Measurements from ENCODE around the gene MCRS1. TPM values are rescaled to one million over a fixed set of nuclear protein-coding genes. Genes with fewer than 3 reads are reported as not detected.
"Not testable (repeated sequence)": the region's sequence is repeated elsewhere in the genome, so short reads cannot be mapped to it uniquely, and the experiment has no call there.

MCRS1 gene
- total and polyA plus RNA-seq, 5 donors: 72.3 to 115 (median 83.9) TPM

GRCh38 chr12:49529414-49529813 lies 38.5 kb downstream of the MCRS1 start:
- intact Hi-C loops (cut with DNase I): no loop called here
- 93% methylated on average over 1 of the region's 1 CpG for WGBS
- Histone ChIP-seq H3K4me1 (ENCODE audit: control insufficient read depth, insufficient read depth, low read length) (no peaks in the 10 kb centered on the region), H3K27me3 (ENCODE audit: control insufficient read depth, insufficient read depth) (no peaks in the 10 kb centered on the region), H3K27ac (ENCODE audit: low read length) (no peak overlapping the region), H3K4me3 (ENCODE audit: low read length) (no peak overlapping the region), H3K9me3 (ENCODE audit: control insufficient read depth, low read length) (no peaks in the 10 kb centered on the region)
- ATAC-seq (no peak), DNase-seq (no peak)

DNA sequence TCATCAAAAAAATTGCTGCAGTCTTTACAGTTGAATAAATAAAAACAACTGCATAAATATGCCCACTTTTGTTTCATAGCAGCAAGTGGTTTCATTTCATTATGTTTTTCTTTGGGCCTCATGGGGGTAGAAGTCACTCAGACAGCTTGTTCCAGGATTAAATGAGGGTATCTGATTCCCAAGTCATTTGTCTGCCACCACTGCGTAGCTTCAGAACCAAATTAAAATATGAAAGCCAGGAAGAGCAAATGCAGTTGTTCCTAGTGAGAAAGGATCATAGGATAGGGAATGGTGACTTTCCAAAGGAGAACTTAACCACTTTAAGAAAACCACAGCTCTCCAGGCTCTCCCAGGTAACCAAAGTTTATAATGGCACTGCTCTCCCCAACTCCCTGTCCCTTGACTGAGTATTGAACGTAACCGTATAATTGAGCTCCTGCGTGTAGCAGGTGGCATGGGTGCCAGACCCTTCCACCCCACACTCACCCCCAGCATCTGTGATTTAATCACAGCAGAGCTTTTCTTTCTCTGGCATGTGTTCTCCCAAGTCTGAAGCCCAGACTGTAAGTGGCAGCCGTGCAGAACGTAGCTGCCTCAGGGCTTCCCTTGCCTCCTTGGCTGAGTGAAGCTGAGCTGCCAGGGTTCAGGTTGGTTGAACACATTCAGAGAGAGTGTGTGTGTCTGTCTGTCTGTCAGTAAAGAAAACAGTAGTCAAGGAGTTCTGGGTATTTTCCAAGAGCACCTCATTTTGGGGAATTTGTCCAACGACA lies 40.4 kb downstream of the MCRS1 start:
- DNase-seq (no peak), ATAC-seq (no peak)
- Histone ChIP-seq H3K27ac (ENCODE audit: low read length) (no peak overlapping the region), H3K4me1 (ENCODE audit: control insufficient read depth, insufficient read depth, low read length) (no peaks in the 10 kb centered on the region), H3K27me3 (ENCODE audit: control insufficient read depth, insufficient read depth) (no peaks in the 10 kb centered on the region), H3K9me3 (ENCODE audit: control insufficient read depth, low read length) (no peaks in the 10 kb centered on the region), H3K4me3 (ENCODE audit: low read length) (no peak overlapping the region)
- 94% methylated on average over 7 of the region's 7 CpGs for WGBS
- intact Hi-C loops (cut with DNase I): no loop called here

DNA sequence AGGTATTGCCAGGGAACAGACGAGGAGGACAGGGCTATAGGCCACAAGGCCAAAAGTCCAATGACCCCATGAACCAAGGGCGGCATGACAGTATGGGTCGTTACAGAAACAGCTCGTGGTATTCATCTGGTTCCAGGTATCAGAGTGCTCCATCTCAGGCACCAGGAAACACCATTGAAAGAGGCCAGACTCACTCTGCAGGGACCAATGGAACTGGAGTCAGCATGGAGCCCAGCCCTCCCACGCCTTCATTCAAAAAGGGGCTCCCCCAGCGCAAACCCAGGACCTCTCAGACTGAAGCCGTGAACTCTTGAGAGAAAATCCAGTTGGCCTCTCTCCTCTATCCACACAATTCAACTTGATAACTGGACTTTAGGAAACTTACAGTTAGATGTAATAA lies 42.0 kb downstream of the MCRS1 start:
- WGBS: 92% methylated on average over 7 of the region's 7 CpGs
- no peak overlapping the region for H3K27ac ChIP-seq (ENCODE audit: low read length)
- no peaks in the 10 kb centered on the region for H3K4me1 ChIP-seq (ENCODE audit: control insufficient read depth, insufficient read depth, low read length)
- intact Hi-C loops (cut with DNase I): no loop called here
- DNase-seq (no peak), ATAC-seq (no peak)
- no peaks in the 10 kb centered on the region for H3K27me3 ChIP-seq (ENCODE audit: control insufficient read depth, insufficient read depth)
- no peak overlapping the region for H3K4me3 ChIP-seq (ENCODE audit: low read length)
- no peaks in the 10 kb centered on the region for H3K9me3 ChIP-seq (ENCODE audit: control insufficient read depth, low read length)

DNA sequence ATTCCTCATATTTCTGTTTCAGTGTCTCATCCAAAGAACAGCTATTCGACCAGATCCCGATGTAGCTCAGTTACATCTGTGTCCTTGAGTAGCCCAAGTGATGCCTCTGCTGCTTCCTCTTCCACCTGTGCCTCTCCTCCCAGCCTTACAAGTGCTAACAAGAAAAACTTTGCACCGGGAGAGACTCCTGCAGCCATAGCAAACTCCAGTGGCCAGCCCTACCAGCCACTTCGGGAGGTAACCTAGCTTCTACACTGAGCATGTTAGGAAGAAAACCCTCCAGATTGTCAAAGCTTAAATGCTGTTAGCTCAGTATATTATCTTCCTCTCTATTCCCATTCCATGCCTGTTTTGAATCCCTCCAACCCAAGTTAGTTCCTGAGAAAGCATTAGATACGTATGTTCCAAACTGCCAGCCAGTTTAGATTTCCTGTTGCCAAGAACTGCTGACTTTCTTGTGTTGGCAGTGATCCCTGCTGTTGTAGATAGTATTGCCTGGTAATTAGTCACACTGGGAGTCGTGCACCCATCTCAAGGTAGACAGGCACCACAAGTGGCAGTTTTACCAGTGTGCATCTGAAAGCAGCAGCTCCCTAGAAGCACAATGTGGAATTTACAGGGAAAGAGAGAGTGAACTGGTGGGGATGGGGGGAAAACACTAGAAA lies 43.1 kb downstream of the MCRS1 start:
- no peak for DNase-seq
- Histone ChIP-seq H3K4me1 (ENCODE audit: control insufficient read depth, insufficient read depth, low read length) (no peaks in the 10 kb centered on the region), H3K27me3 (ENCODE audit: control insufficient read depth, insufficient read depth) (no peaks in the 10 kb centered on the region), H3K27ac (ENCODE audit: low read length) (peak overlapping the region; percentile 70), H3K4me3 (ENCODE audit: low read length) (no peak overlapping the region), H3K9me3 (ENCODE audit: control insufficient read depth, low read length) (no peaks in the 10 kb centered on the region)
- intact Hi-C loops (cut with DNase I): no loop called here
- peak; percentile 73 to 76 for ATAC-seq
- WGBS: 66% methylated on average over 6 of the region's 6 CpGs

DNA sequence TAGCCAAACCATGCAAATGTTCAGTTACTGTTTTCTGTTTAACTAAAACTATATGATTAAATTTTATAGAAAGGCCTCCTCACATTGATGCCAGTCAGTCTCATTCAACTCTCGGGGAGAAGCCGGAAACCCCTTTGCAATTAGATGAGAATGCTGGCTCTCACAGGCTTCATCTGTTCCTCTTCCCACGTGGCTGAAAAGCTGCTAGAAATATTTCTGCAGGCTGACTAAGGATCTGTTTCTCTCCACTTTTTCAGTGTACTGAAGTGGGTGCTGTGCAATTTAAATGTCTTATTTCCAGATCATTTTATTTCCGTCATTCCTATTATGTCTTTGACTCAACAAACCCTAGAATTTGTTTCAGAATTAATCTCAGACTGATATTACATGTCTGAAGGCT lies 46.6 kb downstream of the MCRS1 start:
- Histone ChIP-seq H3K27ac (ENCODE audit: low read length) (no peak overlapping the region), H3K4me1 (ENCODE audit: control insufficient read depth, insufficient read depth, low read length) (no peaks in the 10 kb centered on the region), H3K27me3 (ENCODE audit: control insufficient read depth, insufficient read depth) (no peaks in the 10 kb centered on the region), H3K9me3 (ENCODE audit: control insufficient read depth, low read length) (no peaks in the 10 kb centered on the region), H3K4me3 (ENCODE audit: low read length) (no peak overlapping the region)
- DNase-seq (no peak), ATAC-seq (no peak)
- intact Hi-C loops (cut with DNase I): no loop called here
- WGBS: 90% methylated on average over 4 of the region's 4 CpGs

GRCh38 chr12:49519574-49519936 lies 48.4 kb downstream of the MCRS1 start:
- intact Hi-C loops (cut with DNase I): no loop called here
- no peak for ATAC-seq
- H3K27ac ChIP-seq (ENCODE audit: low read length): no peak overlapping the region
- H3K9me3 ChIP-seq (ENCODE audit: control insufficient read depth, low read length): no peaks in the 10 kb centered on the region
- no peaks in the 10 kb centered on the region for H3K27me3 ChIP-seq (ENCODE audit: control insufficient read depth, insufficient read depth)
- H3K4me1 ChIP-seq (ENCODE audit: control insufficient read depth, insufficient read depth, low read length): no peaks in the 10 kb centered on the region
- DNase-seq: no peak
- H3K4me3 ChIP-seq (ENCODE audit: low read length): no peak overlapping the region
- 98% methylated on average over 5 of the region's 5 CpGs for WGBS

DNA sequence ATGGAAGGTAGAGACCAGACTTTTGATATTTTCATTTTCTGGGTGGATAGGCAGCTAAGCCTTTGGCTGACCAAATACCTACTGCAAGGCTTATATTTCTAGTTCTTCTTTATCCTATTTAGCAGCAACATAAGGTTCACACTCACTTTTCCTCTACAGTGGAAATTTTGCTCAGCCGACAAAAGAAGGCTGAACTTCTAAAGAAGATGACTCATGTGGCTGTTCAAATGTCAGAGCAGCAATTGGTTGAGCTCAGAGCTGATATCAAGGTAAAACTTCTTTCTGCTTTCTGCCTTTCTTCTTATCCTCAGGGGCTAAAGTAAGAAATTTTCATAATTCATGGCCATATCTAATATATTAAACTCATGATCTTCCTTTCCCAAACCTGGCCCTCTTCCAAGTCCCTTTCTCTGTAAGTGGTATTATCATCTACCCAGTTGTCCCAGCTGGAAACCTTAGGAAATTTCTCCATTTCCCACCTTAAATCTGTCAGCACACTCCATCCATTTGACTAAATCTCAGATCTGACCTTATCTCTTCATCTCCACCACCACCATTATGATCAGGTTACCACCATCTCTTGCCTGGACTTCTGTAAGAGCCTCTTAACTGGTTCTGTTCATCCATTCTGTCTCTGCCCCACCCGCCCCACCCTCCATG lies 48.9 kb downstream of the MCRS1 start:
- H3K27ac ChIP-seq (ENCODE audit: low read length): no peak overlapping the region
- WGBS: 77% methylated on average over 2 of the region's 2 CpGs
- no peaks in the 10 kb centered on the region for H3K4me1 ChIP-seq (ENCODE audit: control insufficient read depth, insufficient read depth, low read length)
- no peak for ATAC-seq
- DNase-seq: no peak
- intact Hi-C loops (cut with DNase I): no loop called here
- no peaks in the 10 kb centered on the region for H3K9me3 ChIP-seq (ENCODE audit: control insufficient read depth, low read length)
- no peak overlapping the region for H3K4me3 ChIP-seq (ENCODE audit: low read length)
- H3K27me3 ChIP-seq (ENCODE audit: control insufficient read depth, insufficient read depth): no peaks in the 10 kb centered on the region

- no peak for DNase-seq
- intact Hi-C loops (cut with DNase I): loop anchor here in 1 of 4 donors (2.0 kb wide), 1 partner anchor 156 kb away; no protein-coding TSS in a partner anchor
- H3K9me3 ChIP-seq (ENCODE audit: control insufficient read depth, low read length): no peaks in the 10 kb centered on the region
- WGBS: 85% methylated on average over 5 of the region's 5 CpGs
- no peaks in the 10 kb centered on the region for H3K27me3 ChIP-seq (ENCODE audit: control insufficient read depth, insufficient read depth)
- H3K27ac ChIP-seq (ENCODE audit: low read length): no peak overlapping the region
- ATAC-seq: no peak
- no peak overlapping the region for H3K4me3 ChIP-seq (ENCODE audit: low read length)
- no peaks in the 10 kb centered on the region for H3K4me1 ChIP-seq (ENCODE audit: control insufficient read depth, insufficient read depth, low read length)
Observed at GRCh38 chr12:49515266-49515665, 52.7 kb downstream of the MCRS1 start.

DNA sequence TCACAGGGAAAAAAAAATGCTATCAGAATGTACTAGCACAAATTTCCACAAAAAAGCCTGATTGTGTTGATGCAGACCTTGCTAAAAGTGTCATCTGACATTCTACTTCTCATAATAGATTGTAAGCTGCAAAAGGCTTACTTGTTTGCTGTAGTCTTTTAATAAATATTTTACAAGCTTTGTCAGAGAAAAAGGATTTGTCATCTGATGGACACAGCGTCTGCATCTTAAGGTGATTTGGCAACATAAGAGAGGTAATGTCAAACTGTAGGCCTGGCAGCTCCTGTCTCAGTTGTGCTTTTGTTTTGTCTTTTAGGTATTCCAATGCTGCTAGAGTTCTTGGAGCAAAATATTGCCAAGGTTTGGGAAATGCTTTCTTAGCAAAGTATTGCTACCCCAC lies 55.4 kb downstream of the MCRS1 start:
- Histone ChIP-seq H3K4me3 (ENCODE audit: low read length) (no peak overlapping the region), H3K27me3 (ENCODE audit: control insufficient read depth, insufficient read depth) (no peaks in the 10 kb centered on the region), H3K4me1 (ENCODE audit: control insufficient read depth, insufficient read depth, low read length) (no peaks in the 10 kb centered on the region), H3K27ac (ENCODE audit: low read length) (no peak overlapping the region), H3K9me3 (ENCODE audit: control insufficient read depth, low read length) (no peaks in the 10 kb centered on the region)
- WGBS: 87% methylated on average over 1 of the region's 1 CpG
- DNase-seq (no peak), ATAC-seq (no peak)
- intact Hi-C loops (cut with DNase I): loop anchor here in 3 of 4 donors (2.0 to 5.0 kb wide), 3 partner anchors 152 to 155 kb away; no protein-coding TSS in a partner anchor

GRCh38 chr12:49511410-49511809 lies 56.5 kb downstream of the MCRS1 start:
- Histone ChIP-seq H3K9me3 (ENCODE audit: control insufficient read depth, low read length) (no peaks in the 10 kb centered on the region), H3K27me3 (ENCODE audit: control insufficient read depth, insufficient read depth) (no peaks in the 10 kb centered on the region), H3K27ac (ENCODE audit: low read length) (no peak overlapping the region), H3K4me3 (ENCODE audit: low read length) (no peak overlapping the region), H3K4me1 (ENCODE audit: control insufficient read depth, insufficient read depth, low read length) (no peaks in the 10 kb centered on the region)
- ATAC-seq (no peak), DNase-seq (no peak)
- intact Hi-C loops (cut with DNase I): loop anchor here in 1 of 4 donors (5.0 kb wide), 1 partner anchor 154 kb away; no protein-coding TSS in a partner anchor

GRCh38 chr12:49509681-49510080 lies 58.3 kb downstream of the MCRS1 start:
- not testable (repeated sequence) for H3K4me1 ChIP-seq (ENCODE audit: control insufficient read depth, insufficient read depth, low read length); H3K27ac ChIP-seq (ENCODE audit: low read length); H3K9me3 ChIP-seq (ENCODE audit: control insufficient read depth, low read length); H3K27me3 ChIP-seq (ENCODE audit: control insufficient read depth, insufficient read depth); H3K4me3 ChIP-seq (ENCODE audit: low read length); DNase-seq; ATAC-seq
- intact Hi-C loops (cut with DNase I): loop anchor here in 1 of 4 donors (5.0 kb wide), 1 partner anchor 152 kb away; no protein-coding TSS in a partner anchor
- WGBS: 92% methylated on average over 8 of the region's 8 CpGs

All from right cardiac atrium (tissue), 5 donors.